Activated naive CD8-positive, alpha-beta T cell treated with anti-CD3 and anti-CD28 coated beads, Interleukin-2, amount 10 ng/mL, durations not matched to agents 7 days and 5 days (primary cell): ENCODE measurements around the gene CAPZB. TPM values are rescaled to one million over a fixed set of nuclear protein-coding genes. Genes with fewer than 3 reads are reported as not detected.

Source experiments
- ATAC-seq: fragments of 150-1000 bp; cut with Tn5 transposase; one replicate; pipeline ENCODE4 v1.10.0; 2021; ENCODE audit warnings: low read depth, moderate library complexity
- POLR2A ChIA-PET: fragments of 350-600 bp; sonication (Branson Sonifier 250); formaldehyde crosslinking; loops from one replicate; lab custom pipeline; 2021; ENCODE audit warnings: antibody characterized with exemption; lab: Charles Lee
- DNase-seq: peaks from one replicate; pipeline ENCODE4 v3.0.0; 2021
- H3K27ac Mint-ChIP-seq: one replicate; pipeline ENCODE4 v1.8.0; 2022; ENCODE audit warnings: mild to moderate bottlenecking, mixed read lengths
- H3K27me3 Mint-ChIP-seq: one replicate; pipeline ENCODE4 v1.8.0; 2022; ENCODE audit warnings: mild to moderate bottlenecking, moderate library complexity, mixed read lengths
- H3K36me3 Mint-ChIP-seq: one replicate; pipeline ENCODE4 v1.8.0; 2021; ENCODE audit warnings: mild to moderate bottlenecking, mixed read lengths
- H3K4me1 Mint-ChIP-seq: one replicate; pipeline ENCODE4 v1.8.0; 2021; ENCODE audit warnings: mixed read lengths
- H3K4me3 Mint-ChIP-seq: one replicate; pipeline ENCODE4 v1.8.0; 2022; ENCODE audit warnings: mild to moderate bottlenecking, moderate library complexity, mixed read lengths
- H3K9me3 Mint-ChIP-seq: one replicate; pipeline ENCODE4 v1.8.0; 2021; ENCODE audit warnings: mixed read lengths
- total RNA-seq, 2 experiments: library from RNA; stranded (reverse); gene quantifications; one replicate each; pipeline ENCODE4 v1.2.3, GENCODE V29; 2021

CAPZB gene
- total RNA-seq, 2 experiments from 2014 or later = 395 to 412 TPM

DNA sequence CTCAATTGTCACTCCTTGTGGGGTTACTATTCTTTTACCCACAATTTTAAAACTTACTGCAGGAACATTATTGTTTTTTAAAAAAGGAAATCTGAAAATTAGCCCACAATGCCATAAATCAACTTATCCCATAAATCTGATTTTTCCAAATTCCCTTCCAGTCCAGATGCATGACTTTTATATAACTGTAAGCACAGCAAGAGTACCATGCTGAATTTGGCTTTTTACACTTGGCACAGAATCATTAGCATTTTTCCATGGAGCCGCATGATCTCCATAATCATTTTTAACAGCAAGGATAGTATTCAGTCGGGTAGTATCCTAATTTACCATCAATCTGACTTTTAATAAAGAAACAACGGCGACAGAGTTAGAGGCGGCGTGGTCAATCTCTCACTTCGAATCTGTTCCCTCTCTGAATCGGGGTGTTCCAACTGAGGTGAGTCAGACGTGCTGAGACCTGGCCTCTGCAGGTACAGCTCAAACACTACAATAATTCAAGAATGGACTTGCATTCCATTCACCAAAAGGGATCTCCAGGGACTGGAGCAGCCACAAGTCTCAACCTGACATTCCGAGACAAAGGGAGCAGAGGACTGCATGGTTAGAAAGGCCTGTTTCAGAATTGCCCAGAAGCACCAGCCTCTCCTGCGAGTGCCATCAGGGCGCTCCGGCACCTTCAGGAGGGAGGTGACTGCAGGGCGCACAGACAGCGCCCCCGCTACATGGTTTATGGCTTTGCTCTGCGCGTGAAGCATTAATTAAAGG is 124.3 kb downstream of the CAPZB start:
- no peak for ATAC-seq

DNA sequence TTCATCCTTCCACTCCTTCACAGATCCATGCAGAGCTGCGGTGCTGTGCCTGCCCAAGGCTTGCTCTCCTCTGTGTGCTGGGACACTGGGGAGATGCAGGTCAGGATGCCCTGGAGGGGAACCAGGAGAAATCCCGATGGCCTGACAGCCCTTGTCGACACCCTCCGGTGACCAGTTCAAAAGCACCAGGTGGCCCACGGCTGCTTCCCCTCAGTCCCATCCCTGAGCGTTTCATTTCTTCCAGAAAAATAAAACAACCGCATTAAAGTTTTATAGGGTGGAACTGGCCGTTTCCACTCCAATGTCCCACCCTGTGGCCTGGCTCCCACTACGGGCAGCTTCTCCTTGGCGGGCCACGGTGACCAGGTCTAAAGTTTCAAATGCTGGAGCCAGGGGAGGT is 124.9 kb downstream of the CAPZB start:
- Mint-ChIP-seq H3K4me1 (peaks cover 20% of the 10 kb centered on the region), H3K9me3 (no peaks in the 10 kb centered on the region), H3K27ac (peak overlapping the region; percentile 18), H3K4me3 (peak overlapping the region; percentile 51), H3K27me3 (no peaks in the 10 kb centered on the region), H3K36me3 (peaks cover 8% of the 10 kb centered on the region)
- no peak for DNase-seq
- POLR2A ChIA-PET = no interaction called here
- no peak for ATAC-seq

More for the DNA sequence above, 124.3 kb downstream of the CAPZB start:
- Mint-ChIP-seq H3K27ac (no peak overlapping the region), H3K27me3 (no peaks in the 10 kb centered on the region), H3K4me1 (peaks cover 20% of the 10 kb centered on the region), H3K36me3 (peaks cover 2% of the 10 kb centered on the region), H3K4me3 (no peak overlapping the region), H3K9me3 (no peaks in the 10 kb centered on the region)
- DNase-seq = no peak
- POLR2A ChIA-PET = no interaction called here

DNA sequence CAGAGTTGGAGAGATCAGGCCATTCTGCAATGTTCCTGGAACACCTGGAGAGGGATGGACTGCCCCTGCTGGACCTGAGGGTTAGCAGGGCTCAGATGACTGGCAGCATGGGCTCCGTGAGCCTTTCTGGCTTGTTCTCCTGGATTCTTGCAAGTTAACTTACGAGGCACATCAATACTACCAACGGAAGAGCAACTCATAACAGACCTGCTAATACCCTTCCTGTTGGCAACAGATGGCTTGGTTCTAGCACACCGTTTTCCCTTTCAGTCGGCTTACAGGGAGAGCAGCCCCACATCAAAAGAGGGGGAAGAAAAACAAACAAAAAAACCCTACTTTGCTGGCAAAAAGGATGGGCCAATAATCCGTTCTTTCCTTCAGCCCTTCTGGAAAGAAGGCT is 125.3 kb downstream of the CAPZB start:
- POLR2A ChIA-PET = no interaction called here
- Mint-ChIP-seq H3K9me3 (no peaks in the 10 kb centered on the region), H3K27ac (peak overlapping the region; percentile 48), H3K27me3 (no peaks in the 10 kb centered on the region), H3K4me3 (peak overlapping the region; percentile 51), H3K4me1 (peaks cover 20% of the 10 kb centered on the region), H3K36me3 (peaks cover 8% of the 10 kb centered on the region)
- peak; percentile 72 for ATAC-seq
- no peak for DNase-seq

DNA sequence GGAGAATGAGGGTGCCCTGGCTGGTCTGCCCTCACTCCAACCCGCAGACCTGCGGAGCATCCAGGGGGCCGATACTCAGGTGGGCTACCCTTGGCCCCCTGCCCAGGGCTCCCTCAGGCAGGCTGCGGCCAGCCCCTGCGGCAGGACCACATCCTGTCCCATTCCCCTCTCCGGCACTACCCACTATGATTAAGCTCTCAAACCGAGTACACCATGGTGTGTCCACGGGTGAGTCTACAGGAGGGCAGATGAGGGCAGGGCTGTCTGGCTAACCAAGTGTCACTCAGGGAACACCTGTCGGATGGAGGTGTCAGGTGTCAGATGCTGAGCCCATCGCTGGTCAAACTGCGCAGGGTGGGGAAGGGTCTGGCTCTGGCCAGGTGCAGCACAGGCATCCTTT is 126.0 kb downstream of the CAPZB start:
- peaks cover 20% of the 10 kb centered on the region for H3K4me1 Mint-ChIP-seq
- no peak overlapping the region for H3K27ac Mint-ChIP-seq
- H3K4me3 Mint-ChIP-seq = no peak overlapping the region
- H3K9me3 Mint-ChIP-seq = no peaks in the 10 kb centered on the region
- ATAC-seq (peak; percentile 10), DNase-seq (no peak)
- H3K27me3 Mint-ChIP-seq = no peaks in the 10 kb centered on the region
- POLR2A ChIA-PET = interaction anchor here (0.6 kb wide), 1 partner anchor 42 kb away, joined by 3 read pairs; no protein-coding TSS in a partner anchor
- H3K36me3 Mint-ChIP-seq = peaks cover 8% of the 10 kb centered on the region

DNA sequence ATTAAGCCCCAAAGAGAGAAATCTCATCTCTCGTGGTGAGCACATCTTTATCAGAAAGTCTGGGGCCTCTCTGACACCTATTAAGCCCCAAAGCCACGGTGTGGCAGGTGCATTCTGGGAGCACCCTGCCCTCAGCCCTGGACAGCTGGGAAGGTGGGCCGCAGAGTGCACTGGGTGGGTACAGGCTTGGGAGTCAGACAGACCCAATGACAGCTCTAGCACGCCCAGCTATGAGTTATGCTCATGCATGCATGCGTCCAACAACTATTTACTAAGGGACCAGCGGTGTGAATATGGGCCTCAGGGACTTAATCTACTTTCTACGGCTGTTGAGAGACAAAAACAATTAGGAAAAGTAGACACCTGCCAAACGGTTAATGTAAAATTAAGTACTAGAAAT is 126.6 kb downstream of the CAPZB start:
- DNase-seq (no peak), ATAC-seq (no peak)
- Mint-ChIP-seq H3K27ac (no peak overlapping the region), H3K4me1 (peaks cover 20% of the 10 kb centered on the region), H3K9me3 (no peaks in the 10 kb centered on the region), H3K36me3 (peaks cover 8% of the 10 kb centered on the region), H3K27me3 (no peaks in the 10 kb centered on the region), H3K4me3 (no peak overlapping the region)
- POLR2A ChIA-PET = no interaction called here

DNA sequence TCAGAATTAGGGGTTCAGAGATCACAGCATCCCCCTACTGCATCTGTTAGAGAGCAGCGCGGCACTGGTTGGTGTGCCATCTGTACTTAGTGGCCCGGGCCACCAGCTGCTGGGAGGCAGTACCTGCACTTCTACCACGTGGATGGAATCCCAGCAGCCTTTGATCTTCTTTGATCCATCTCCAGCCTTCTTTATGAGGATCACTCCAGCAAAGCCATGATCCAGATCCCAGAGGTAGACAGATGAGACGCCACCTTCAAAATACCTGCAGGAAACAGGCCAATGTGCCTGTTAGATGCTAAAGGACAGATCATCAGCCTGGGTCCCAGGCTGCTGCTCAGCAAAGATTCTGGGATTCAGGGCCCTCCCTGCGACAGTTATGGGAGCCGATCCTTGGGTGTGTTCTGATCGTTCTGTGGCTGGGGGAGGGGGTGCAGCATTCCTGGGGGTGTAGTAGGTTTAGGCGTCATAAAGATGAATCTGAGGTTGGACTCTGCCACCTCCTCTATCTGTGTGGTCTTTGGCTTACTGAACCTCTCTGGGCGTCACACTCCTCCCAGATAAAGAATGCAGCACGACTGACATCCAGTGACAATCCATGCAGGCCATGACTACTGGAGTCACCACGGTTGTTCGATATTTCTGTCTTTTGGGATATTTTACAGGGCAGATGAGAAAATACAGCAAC is 127.9 kb downstream of the CAPZB start:
- Mint-ChIP-seq H3K4me1 (peaks cover 18% of the 10 kb centered on the region), H3K9me3 (no peaks in the 10 kb centered on the region), H3K4me3 (no peak overlapping the region), H3K27ac (no peak overlapping the region), H3K36me3 (peaks cover 11% of the 10 kb centered on the region), H3K27me3 (no peaks in the 10 kb centered on the region)
- POLR2A ChIA-PET = no interaction called here
- ATAC-seq (no peak), DNase-seq (no peak)

DNA sequence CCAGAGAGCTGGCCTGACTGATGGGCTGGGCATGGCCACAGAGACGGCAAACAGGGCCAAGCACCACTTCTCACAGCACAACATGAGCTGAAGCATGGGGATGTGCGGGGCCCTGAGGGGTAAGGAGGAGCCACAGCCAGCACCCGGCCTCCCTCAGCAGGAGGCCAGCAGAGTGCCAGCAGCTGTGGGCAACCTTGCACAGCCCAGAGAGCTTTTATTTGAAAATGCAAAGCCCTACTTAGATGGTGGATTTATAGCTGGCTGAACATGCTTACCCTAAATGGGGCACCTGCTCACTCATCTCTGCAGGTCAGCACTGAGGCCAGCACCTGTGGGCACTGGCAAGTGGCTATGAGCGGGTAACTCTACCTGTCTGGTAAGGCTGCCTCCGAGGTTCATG is 129.1 kb downstream of the CAPZB start:
- ATAC-seq (no peak), DNase-seq (no peak)
- POLR2A ChIA-PET = no interaction called here
- Mint-ChIP-seq H3K27ac (no peak overlapping the region), H3K27me3 (no peaks in the 10 kb centered on the region), H3K36me3 (peaks cover 11% of the 10 kb centered on the region), H3K9me3 (no peaks in the 10 kb centered on the region), H3K4me3 (no peak overlapping the region), H3K4me1 (peaks cover 16% of the 10 kb centered on the region)

DNA sequence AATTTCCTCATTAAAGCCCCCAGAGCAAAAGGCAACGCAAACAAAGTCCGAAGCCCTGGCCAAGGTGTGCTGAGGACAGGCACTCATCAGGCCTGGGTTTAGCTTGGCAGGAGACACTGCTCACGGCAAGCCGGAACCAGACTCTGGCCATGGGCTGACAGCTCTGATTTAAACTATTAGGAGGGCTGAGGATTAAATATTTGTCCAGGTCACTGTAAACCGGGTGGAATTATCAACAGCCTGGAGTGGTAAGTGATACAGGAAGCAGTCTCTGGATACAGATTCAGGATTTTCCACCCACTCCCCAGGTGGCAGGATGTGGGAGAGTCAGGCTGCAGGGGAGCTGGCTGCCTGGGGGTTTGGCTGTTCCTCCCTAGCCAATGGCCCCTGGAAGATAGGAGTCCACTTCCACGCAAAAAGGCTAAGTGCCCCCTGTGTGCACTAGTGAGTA is 130.8 kb downstream of the CAPZB start:
- DNase-seq = no peak
- Mint-ChIP-seq H3K4me3 (no peak overlapping the region), H3K9me3 (no peaks in the 10 kb centered on the region), H3K27ac (no peak overlapping the region), H3K36me3 (peaks cover 13% of the 10 kb centered on the region), H3K27me3 (no peaks in the 10 kb centered on the region), H3K4me1 (no peaks in the 10 kb centered on the region)
- ATAC-seq = no peak
- POLR2A ChIA-PET = no interaction called here

DNA sequence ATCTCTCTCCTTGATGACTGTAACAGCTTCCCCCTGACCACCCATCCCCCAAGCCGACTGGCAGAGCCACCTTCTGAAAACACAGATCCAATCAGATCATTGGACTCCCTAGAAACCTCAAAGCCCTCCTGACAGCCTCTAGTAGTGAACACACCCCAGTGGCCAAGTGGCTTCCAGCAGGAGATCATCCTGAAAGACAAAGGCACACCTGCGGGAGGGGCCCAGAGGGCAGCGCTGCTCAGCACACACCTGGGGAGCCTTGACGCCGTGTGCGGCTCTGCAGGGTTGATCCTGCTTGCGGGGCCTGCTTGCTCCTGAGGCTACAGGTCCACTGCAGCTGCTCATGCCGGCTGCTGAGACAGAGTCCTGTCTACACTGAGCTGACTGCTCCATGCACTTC is 131.7 kb downstream of the CAPZB start:
- ATAC-seq (no peak), DNase-seq (no peak)
- peak overlapping the region; percentile 6 for H3K27ac Mint-ChIP-seq
- POLR2A ChIA-PET = no interaction called here
- H3K4me1 Mint-ChIP-seq = no peaks in the 10 kb centered on the region
- no peaks in the 10 kb centered on the region for H3K9me3 Mint-ChIP-seq
- H3K36me3 Mint-ChIP-seq = peaks cover 13% of the 10 kb centered on the region
- H3K27me3 Mint-ChIP-seq = no peaks in the 10 kb centered on the region
- H3K4me3 Mint-ChIP-seq = no peak overlapping the region

DNA sequence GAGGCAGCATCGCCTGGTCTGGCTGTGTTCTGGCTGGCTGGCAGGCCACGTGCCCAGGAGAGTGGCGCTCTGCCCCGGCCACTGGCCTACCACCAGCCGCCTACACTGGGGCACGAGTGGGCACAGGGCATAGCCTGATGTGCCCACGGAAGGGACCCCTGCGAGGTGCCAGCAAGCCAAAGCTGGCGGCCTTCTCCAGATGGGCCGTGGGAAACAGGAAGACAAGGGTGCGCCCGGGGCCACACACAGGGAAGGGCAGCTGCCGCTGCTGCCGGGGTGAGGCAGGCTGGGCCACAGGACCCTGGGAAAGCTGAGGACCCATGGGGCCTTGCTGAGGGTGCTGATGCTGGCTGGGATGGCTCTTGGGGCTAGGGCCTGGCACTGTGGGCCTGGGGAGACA is 132.5 kb downstream of the CAPZB start:
- DNase-seq (no peak), ATAC-seq (no peak)
- no peaks in the 10 kb centered on the region for H3K9me3 Mint-ChIP-seq
- no peaks in the 10 kb centered on the region for H3K4me1 Mint-ChIP-seq
- POLR2A ChIA-PET = no interaction called here
- H3K27ac Mint-ChIP-seq = no peak overlapping the region
- H3K27me3 Mint-ChIP-seq = no peaks in the 10 kb centered on the region
- H3K4me3 Mint-ChIP-seq = no peak overlapping the region
- H3K36me3 Mint-ChIP-seq = peaks cover 13% of the 10 kb centered on the region

DNA sequence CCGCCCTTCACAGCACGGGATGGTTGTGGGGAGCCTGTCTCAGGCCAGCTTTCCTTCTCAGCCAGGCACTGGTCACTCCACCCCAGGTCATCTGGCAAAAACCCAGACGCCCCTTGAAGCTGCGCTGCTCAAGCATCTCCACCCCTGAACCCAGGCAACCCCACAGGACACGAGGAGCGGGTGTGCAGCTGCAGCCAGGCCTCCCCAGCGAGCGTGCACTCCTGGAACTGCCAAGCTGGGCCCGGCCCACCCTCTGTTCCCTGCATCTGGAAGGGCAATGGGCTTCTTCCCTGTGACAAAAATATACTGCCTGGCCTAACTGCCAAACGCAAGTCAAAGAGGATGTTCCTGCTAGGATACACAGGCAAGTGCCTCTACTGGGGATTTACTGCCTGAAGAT is 133.5 kb downstream of the CAPZB start:
- Mint-ChIP-seq H3K27ac (no peak overlapping the region), H3K36me3 (peaks cover 13% of the 10 kb centered on the region)
- no peak for ATAC-seq

DNA sequence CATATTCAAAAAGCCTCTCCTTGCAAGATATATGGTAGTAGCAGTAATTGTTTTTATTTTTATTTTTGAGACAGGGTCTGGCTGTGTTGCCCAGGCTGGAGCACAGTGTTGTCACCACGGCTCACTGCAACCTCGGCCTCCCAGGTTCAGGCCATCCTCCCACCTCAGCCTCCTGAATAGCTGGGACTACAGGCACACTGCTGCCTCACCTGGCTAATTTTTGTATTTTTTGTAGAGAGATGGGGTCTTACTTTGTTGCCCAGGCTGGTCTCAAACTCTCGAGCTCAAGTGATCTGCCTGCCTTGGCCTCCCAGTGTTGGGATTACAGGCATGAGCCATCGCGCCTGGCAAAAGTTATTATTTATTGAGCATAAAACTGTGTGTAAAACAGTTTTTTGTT is 134.8 kb downstream of the CAPZB start:
- no peak overlapping the region for H3K27ac Mint-ChIP-seq
- no peak overlapping the region for H3K4me3 Mint-ChIP-seq
- POLR2A ChIA-PET = no interaction called here
- H3K9me3 Mint-ChIP-seq = no peaks in the 10 kb centered on the region
- H3K27me3 Mint-ChIP-seq = no peaks in the 10 kb centered on the region
- no peaks in the 10 kb centered on the region for H3K4me1 Mint-ChIP-seq
- ATAC-seq (no peak), DNase-seq (no peak)
- peaks cover 8% of the 10 kb centered on the region for H3K36me3 Mint-ChIP-seq

More for the DNA sequence above, 133.5 kb downstream of the CAPZB start:
- Mint-ChIP-seq H3K4me3 (no peak overlapping the region), H3K27me3 (no peaks in the 10 kb centered on the region), H3K4me1 (no peaks in the 10 kb centered on the region), H3K9me3 (no peaks in the 10 kb centered on the region)
- no peak for DNase-seq
- POLR2A ChIA-PET = no interaction called here

DNA sequence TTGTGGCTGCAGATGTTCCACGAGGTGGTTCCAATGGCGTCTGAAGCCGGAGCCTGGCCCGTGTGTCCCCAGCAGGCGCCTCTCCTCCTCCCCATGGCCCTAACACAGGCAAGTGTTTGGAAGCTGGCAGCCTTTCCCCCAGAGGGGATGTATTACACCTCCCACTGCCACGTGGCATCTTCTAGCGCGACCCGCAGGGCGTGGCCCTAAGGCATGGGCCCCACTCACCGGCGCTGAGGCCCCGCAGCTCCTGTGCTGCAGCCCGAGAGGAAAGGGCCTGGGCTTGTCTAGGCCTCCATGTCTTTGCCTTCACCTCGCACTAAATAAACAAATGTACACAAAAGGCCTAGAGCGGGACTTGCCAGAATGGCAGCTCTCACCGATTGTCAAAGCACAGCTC is 135.3 kb downstream of the CAPZB start:
- POLR2A ChIA-PET = no interaction called here
- H3K27me3 Mint-ChIP-seq = no peaks in the 10 kb centered on the region
- no peaks in the 10 kb centered on the region for H3K9me3 Mint-ChIP-seq
- peaks cover 7% of the 10 kb centered on the region for H3K36me3 Mint-ChIP-seq
- no peaks in the 10 kb centered on the region for H3K4me1 Mint-ChIP-seq
- no peak overlapping the region for H3K4me3 Mint-ChIP-seq
- DNase-seq (no peak), ATAC-seq (no peak)
- no peak overlapping the region for H3K27ac Mint-ChIP-seq
